ENCODE measurements around the gene CTDSP1. TPM values are rescaled to one million over a fixed set of nuclear protein-coding genes. Genes with fewer than 3 reads are reported as not detected.

Gene CTDSP1
- total and polyA plus RNA-seq, 10 donors: 65.6 to 184 (median 135) TPM

DNA sequence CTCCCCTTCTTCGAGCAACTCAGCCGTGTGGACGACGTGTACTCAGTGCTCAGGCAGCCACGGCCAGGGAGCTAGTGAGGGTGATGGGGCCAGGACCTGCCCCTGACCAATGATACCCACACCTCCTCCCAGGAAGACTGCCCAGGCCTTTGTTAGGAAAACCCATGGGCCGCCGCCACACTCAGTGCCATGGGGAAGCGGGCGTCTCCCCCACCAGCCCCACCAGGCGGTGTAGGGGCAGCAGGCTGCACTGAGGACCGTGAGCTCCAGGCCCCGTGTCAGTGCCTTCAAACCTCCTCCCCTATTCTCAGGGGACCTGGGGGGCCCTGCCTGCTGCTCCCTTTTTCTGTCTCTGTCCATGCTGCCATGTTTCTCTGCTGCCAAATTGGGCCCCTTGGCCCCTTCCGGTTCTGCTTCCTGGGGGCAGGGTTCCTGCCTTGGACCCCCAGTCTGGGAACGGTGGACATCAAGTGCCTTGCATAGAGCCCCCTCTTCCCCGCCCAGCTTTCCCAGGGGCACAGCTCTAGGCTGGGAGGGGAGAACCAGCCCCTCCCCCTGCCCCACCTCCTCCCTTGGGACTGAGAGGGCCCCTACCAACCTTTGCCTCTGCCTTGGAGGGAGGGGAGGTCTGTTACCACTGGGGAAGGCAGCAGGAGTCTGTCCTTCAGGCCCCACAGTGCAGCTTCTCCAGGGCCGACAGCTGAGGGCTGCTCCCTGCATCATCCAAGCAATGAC is 4.8 kb downstream of the CTDSP1 start:
- TF ChIP-seq, protein P1, sequence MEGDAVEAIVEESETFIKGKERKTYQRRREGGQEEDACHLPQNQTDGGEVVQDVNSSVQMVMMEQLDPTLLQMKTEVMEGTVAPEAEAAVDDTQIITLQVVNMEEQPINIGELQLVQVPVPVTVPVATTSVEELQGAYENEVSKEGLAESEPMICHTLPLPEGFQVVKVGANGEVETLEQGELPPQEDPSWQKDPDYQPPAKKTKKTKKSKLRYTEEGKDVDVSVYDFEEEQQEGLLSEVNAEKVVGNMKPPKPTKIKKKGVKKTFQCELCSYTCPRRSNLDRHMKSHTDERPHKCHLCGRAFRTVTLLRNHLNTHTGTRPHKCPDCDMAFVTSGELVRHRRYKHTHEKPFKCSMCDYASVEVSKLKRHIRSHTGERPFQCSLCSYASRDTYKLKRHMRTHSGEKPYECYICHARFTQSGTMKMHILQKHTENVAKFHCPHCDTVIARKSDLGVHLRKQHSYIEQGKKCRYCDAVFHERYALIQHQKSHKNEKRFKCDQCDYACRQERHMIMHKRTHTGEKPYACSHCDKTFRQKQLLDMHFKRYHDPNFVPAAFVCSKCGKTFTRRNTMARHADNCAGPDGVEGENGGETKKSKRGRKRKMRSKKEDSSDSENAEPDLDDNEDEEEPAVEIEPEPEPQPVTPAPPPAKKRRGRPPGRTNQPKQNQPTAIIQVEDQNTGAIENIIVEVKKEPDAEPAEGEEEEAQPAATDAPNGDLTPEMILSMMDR (IDR thresholded peaks at IDR 0.05 in 8 of 11, conservative IDR thresholded peaks at IDR 0.05 in 3 of 11): no peak
- TF ChIP-seq POLR2AphosphoS5 (IDR thresholded peaks at IDR 0.05): peak in 2 of 3 donors; percentile 19 to 61
- peaks cover 0 to 45% (median 38%) of the 10 kb centered on the region in 6 donors for H3K36me3 ChIP-seq
- intact Hi-C loops (cut with DNase I; ENCODE audit: low total_unique reads): loop anchor here (5.0 to 10.0 kb wide), 3 partner anchors 58 to 253 kb away; partner anchors contain the start of genes BCS1L, CNOT9, USP37 and ZNF142
- WGBS, 5 donors: 61 to 69% (median 65%) methylated on average over 13 to 16 of the region's 16 CpGs
- H3K4me3 ChIP-seq: peak overlapping the region in 1 of 8 donors; percentile 69
- peaks cover 42 to 79% (median 73%) of the 10 kb centered on the region in 6 donors for H3K4me1 ChIP-seq
- no peaks in the 10 kb centered on the region for H3K9me3 ChIP-seq
- DNase-seq: no peak
- no peaks in the 10 kb centered on the region for H3K27me3 ChIP-seq (replicated peaks in 1 of 7)
- peak overlapping the region in 7 of 8 donors; percentile 75 to 100 (median 88) for H3K27ac ChIP-seq

DNA sequence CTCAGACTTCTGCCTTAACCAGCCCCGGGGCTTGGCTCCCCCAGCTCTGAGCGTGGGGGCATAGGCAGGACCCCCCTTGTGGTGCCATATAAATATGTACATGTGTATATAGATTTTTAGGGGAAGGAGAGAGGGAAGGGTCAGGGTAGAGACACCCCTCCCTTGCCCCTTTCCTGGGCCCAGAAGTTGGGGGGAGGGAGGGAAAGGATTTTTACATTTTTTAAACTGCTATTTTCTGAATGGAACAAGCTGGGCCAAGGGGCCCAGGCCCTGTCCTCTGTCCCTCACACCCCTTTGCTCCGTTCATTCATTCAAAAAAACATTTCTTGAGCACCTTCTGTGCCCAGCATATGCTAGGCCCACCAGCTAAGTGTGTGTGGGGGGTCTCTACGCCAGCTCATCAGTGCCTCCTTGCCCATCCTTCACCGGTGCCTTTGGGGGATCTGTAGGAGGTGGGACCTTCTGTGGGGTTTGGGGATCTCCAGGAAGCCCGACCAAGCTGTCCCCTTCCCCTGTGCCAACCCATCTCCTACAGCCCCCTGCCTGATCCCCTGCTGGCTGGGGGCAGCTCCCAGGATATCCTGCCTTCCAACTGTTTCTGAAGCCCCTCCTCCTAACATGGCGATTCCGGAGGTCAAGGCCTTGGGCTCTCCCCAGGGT is 5.5 kb downstream of the CTDSP1 start:
- Histone ChIP-seq H3K27ac (peak overlapping the region; percentile 68 to 100 (median 87)), H3K36me3 (peaks cover 0 to 45% (median 38%) of the 10 kb centered on the region in 6 donors), H3K9me3 (no peaks in the 10 kb centered on the region), H3K27me3 (replicated peaks in 1 of 7) (no peaks in the 10 kb centered on the region), H3K4me3 (peak overlapping the region in 5 of 8 donors; percentile 34 to 69 (median 44)), H3K4me1 (peaks cover 42 to 79% (median 72%) of the 10 kb centered on the region in 6 donors)
- no peak for DNase-seq
- intact Hi-C loops (cut with DNase I; ENCODE audit: low total_unique reads): loop anchor here (5.0 to 10.0 kb wide), 3 partner anchors 57 to 252 kb away; partner anchors contain the start of genes BCS1L, CNOT9, USP37 and ZNF142
- WGBS, 5 donors: 46 to 57% (median 51%) methylated on average over 8 of the region's 8 CpGs
- no peak for TF ChIP-seq POLR2AphosphoS5 (IDR thresholded peaks at IDR 0.05)
- no peak for TF ChIP-seq POLR2A (IDR thresholded peaks at IDR 0.05)
- TF ChIP-seq, protein P1 (IDR thresholded peaks at IDR 0.05 in 8 of 11, conservative IDR thresholded peaks at IDR 0.05 in 3 of 11): no peak

DNA sequence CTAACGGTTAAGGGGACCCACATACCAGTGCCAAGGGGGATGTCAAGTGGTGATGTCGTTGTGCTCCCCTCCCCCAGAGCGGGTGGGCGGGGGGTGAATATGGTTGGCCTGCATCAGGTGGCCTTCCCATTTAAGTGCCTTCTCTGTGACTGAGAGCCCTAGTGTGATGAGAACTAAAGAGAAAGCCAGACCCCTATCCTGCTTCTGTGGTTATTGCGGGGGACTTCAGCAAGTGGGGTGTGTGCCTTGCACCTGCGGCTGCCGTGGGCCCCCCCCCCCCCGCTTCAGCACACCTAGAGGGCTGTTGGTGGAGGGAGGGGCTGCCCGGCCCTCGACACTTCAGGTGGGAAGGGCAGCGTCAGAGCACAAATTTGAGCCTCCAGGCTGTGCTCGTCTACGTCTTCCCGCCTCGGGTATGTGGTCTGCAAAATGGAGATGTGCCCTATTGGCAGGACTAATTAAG is 6.1 kb downstream of the CTDSP1 start:
- 0 to 6% (median 3%) methylated on average over 8 to 15 of the region's 15 CpGs for WGBS, 5 donors
- Histone ChIP-seq H3K4me3 (peak overlapping the region in 7 of 8 donors; percentile 25 to 69 (median 44)), H3K9me3 (no peaks in the 10 kb centered on the region), H3K27me3 (replicated peaks in 1 of 7) (no peaks in the 10 kb centered on the region), H3K4me1 (peaks cover 42 to 76% (median 71%) of the 10 kb centered on the region in 6 donors), H3K27ac (peak overlapping the region; percentile 68 to 100 (median 87)), H3K36me3 (peaks cover 0 to 45% (median 38%) of the 10 kb centered on the region in 6 donors)
- peak; percentile 88 for DNase-seq
- peak; percentile 51 to 73 (median 72) for TF ChIP-seq POLR2AphosphoS5 (IDR thresholded peaks at IDR 0.05)
- TF ChIP-seq, protein P1 (IDR thresholded peaks at IDR 0.05 in 8 of 11, conservative IDR thresholded peaks at IDR 0.05 in 3 of 11): no peak
- no peak for TF ChIP-seq POLR2A (IDR thresholded peaks at IDR 0.05)
- intact Hi-C loops (cut with DNase I; ENCODE audit: low total_unique reads): loop anchor here (5.0 to 10.0 kb wide), 3 partner anchors 57 to 252 kb away; partner anchors contain the start of genes BCS1L, CNOT9, USP37 and ZNF142

Measured in spleen (tissue), 11 donors.